A673 (cell line): ENCODE results near the gene HDAC8. TPM values are rescaled to one million over a fixed set of nuclear protein-coding genes. Genes with fewer than 3 reads are reported as not detected.

ENCODE experiments used
- BruUV-seq: library from RNA; stranded (reverse); fragments of 400-500 nt; replicated peaks from 2 replicates; lab custom pipeline; 2021; lab: Mats Ljungman, UMichigan
- CTCF ChIA-PET: fragments of 300-600 bp; sonication (Branson Sonifier 250); formaldehyde crosslinking; loops from one replicate; lab custom pipeline; 2022; ENCODE audit warnings: antibody characterized with exemption; lab: Charles Lee
- POLR2A ChIA-PET: fragments of 300-600 bp; sonication (Branson Sonifier 250); formaldehyde crosslinking; loops from one replicate; lab custom pipeline; 2022; ENCODE audit warnings: antibody characterized with exemption; ENCODE audit not compliant: low non-redundant PET; lab: Charles Lee
- DNase-seq: peaks from one replicate; pipeline ENCODE4 v3.0.0-alpha.2; 2015; ENCODE audit warnings: low spot score
- H3K27ac ChIP-seq: fragments of 200-600 bp; sonication (generic); 2 replicates; pipeline ENCODE4 v1.5.1; 2016; ENCODE audit warnings: mixed run types, low read depth, mild to moderate bottlenecking, mixed read lengths, antibody characterized with exemption, low read length; ENCODE audit not compliant: poor library complexity, severe bottlenecking
- H3K27me3 ChIP-seq: fragments of 200-600 bp; sonication (generic); replicated peaks from 2 replicates; pipeline ENCODE4 v1.6.1; 2017; ENCODE audit warnings: mixed run types, low read depth, mild to moderate bottlenecking, mixed read lengths, antibody characterized with exemption, low read length; ENCODE audit not compliant: insufficient read depth, poor library complexity
- H3K36me3 ChIP-seq: fragments of 200-600 bp; sonication (generic); 2 replicates; pipeline ENCODE4 v1.6.1; 2016; ENCODE audit warnings: mixed run types, mild to moderate bottlenecking, mixed read lengths, antibody characterized with exemption, low read length; ENCODE audit not compliant: insufficient read depth, poor library complexity, severe bottlenecking
- H3K4me1 ChIP-seq: fragments of 200-600 bp; sonication (generic); 2 replicates; pipeline ENCODE4 v1.6.1; 2017; ENCODE audit warnings: mixed run types, mild to moderate bottlenecking, mixed read lengths, antibody characterized with exemption, low read length; ENCODE audit not compliant: insufficient read depth, poor library complexity, severe bottlenecking
- H3K4me3 ChIP-seq: fragments of 200-600 bp; sonication (generic); 2 replicates; pipeline ENCODE4 v1.5.1; 2016; ENCODE audit warnings: low read depth, mixed run types, mild to moderate bottlenecking, mixed read lengths, low read length; ENCODE audit not compliant: poor library complexity, severe bottlenecking
- H3K9me3 ChIP-seq: fragments of 200-600 bp; sonication (generic); 2 replicates; pipeline ENCODE4 v1.6.1; 2016; ENCODE audit warnings: mixed run types, low read depth, mild to moderate bottlenecking, mixed read lengths, antibody characterized with exemption, low read length; ENCODE audit not compliant: poor library complexity, severe bottlenecking
- CTCF ChIP-seq: fragments of 300-800, 200-600 bp; sonication (generic); conservative IDR thresholded peaks from 2 replicates; pipeline ENCODE4 v1.5.1; 2017; ENCODE audit warnings: low read depth, mild to moderate bottlenecking, antibody characterized with exemption, low read length, moderate library complexity, mixed read lengths
- EZH2 ChIP-seq: fragments of 200-600 bp; sonication (generic); IDR thresholded peaks from 2 replicates; pipeline ENCODE4 v1.6.1; 2017; ENCODE audit warnings: borderline replicate concordance, low read depth, mild to moderate bottlenecking, mixed read lengths, antibody characterized with exemption, low read length; ENCODE audit not compliant: poor library complexity, severe bottlenecking
- intact Hi-C: fragments of 100-400 bp; cut with micrococcal nuclease; formaldehyde crosslinking; loops from one replicate; pipeline ENCODE4 v1.10.0; 2022; ENCODE audit not compliant: unreplicated experiment
- total RNA-seq: library from RNA; stranded (reverse); gene quantifications from 2 replicates; pipeline ENCODE4 v1.2.3, GENCODE V29; 2021

Gene HDAC8
- total RNA-seq, 1 experiment from 2014 or later, result 26.0 TPM

DNA sequence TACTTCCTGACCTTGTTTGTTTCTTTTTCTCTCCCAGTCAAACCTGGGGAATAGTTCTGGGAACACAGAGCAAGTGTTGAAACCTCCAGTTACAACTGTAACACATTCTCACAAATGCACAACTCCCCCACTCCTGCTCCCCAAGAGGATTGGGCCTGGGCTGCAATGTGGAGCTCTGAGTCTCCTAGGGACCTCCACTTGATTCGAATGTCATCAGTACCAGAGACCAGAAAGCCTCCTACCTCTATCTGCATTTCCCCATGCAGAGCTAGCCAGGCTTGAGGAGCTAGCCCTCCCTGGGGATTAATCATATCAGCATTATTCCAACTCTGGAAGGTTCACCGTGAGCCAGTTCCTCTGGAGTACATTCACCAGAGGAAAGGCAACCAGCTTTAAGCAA is 225.3 kb downstream of the HDAC8 start:
- Histone ChIP-seq H3K27me3 (no peaks in the 10 kb centered on the region), H3K27ac (no peak overlapping the region), H3K4me3 (no peak overlapping the region), H3K9me3 (no peaks in the 10 kb centered on the region), H3K36me3 (no peaks in the 10 kb centered on the region), H3K4me1 (no peaks in the 10 kb centered on the region)
- intact Hi-C loops, result no loop called here
- CTCF ChIA-PET, result no interaction called here
- no TSS peak for BruUV-seq
- TF ChIP-seq CTCF (no peak), EZH2 (no peak)
- POLR2A ChIA-PET, result no interaction called here
- no peak for DNase-seq

- TF ChIP-seq CTCF (no peak), EZH2 (no peak)
- Histone ChIP-seq H3K27me3 (no peaks in the 10 kb centered on the region), H3K27ac (no peak overlapping the region), H3K36me3 (no peaks in the 10 kb centered on the region), H3K9me3 (no peaks in the 10 kb centered on the region), H3K4me3 (no peak overlapping the region), H3K4me1 (no peaks in the 10 kb centered on the region)
- intact Hi-C loops, result no loop called here
- BruUV-seq, result no TSS peak
- CTCF ChIA-PET, result no interaction called here
- no peak for DNase-seq
- POLR2A ChIA-PET, result no interaction called here
Observed at GRCh38 chrX:72346302-72346949, 226.2 kb downstream of the HDAC8 start.

- DNase-seq, result no peak
- TF ChIP-seq EZH2, result no peak
- TF ChIP-seq CTCF, result no peak
- Histone ChIP-seq H3K9me3 (no peaks in the 10 kb centered on the region), H3K4me1 (no peaks in the 10 kb centered on the region), H3K27me3 (peaks cover 5% of the 10 kb centered on the region), H3K4me3 (no peak overlapping the region), H3K36me3 (no peaks in the 10 kb centered on the region), H3K27ac (no peak overlapping the region)
- ChIA-PET CTCF (no interaction called here), POLR2A (no interaction called here)
- intact Hi-C loops, result no loop called here
- BruUV-seq, result no TSS peak
Observed at GRCh38 chrX:72340626-72341025, 232.0 kb downstream of the HDAC8 start.
